HepG2 (cell line): ENCODE results near the gene CALD1. TPM values are rescaled to one million over a fixed set of nuclear protein-coding genes. Genes with fewer than 3 reads are reported as not detected.

ENCODE experiments used
- AGO2 ChIP-seq: fragments of 200-400 bp; formaldehyde crosslinking; optimal IDR thresholded peaks from 2 replicates; pipeline ENCODE3; 2017; ENCODE audit warnings: mild to moderate bottlenecking, low read depth, low read length, moderate library complexity
- ATF1 ChIP-seq: IDR thresholded peaks from 2 replicates; pipeline ENCODE4 v1.6.1; 2016; ENCODE audit warnings: mild to moderate bottlenecking, control low read depth
- ERF ChIP-seq: IDR thresholded peaks from 2 replicates; pipeline ENCODE4 v1.6.1; 2018; ENCODE audit warnings: missing biosample characterization, missing genetic modification reagents
- HNRNPUL1 ChIP-seq: fragments of 200-400 bp; formaldehyde crosslinking; IDR thresholded peaks from 2 replicates; pipeline ENCODE4 v1.6.1; 2017; ENCODE audit warnings: low read depth, mild to moderate bottlenecking, low read length, moderate library complexity
- JDP2 ChIP-seq: sonication (generic); formaldehyde crosslinking; IDR thresholded peaks from 2 replicates; pipeline ENCODE4 v1.8.1; 2022; ENCODE audit warnings: missing genetic modification reagents, borderline replicate concordance
- KDM1A ChIP-seq: IDR thresholded peaks from 2 replicates; pipeline ENCODE4 v1.6.1; 2016; ENCODE audit warnings: missing compliant biosample characterization
- MIER3 ChIP-seq: IDR thresholded peaks from 2 replicates; pipeline ENCODE4 v1.6.1; 2016; ENCODE audit warnings: missing compliant biosample characterization, borderline replicate concordance
- NPAS2 ChIP-seq: sonication (generic); formaldehyde crosslinking; IDR thresholded peaks from 2 replicates; pipeline ENCODE4 v1.8.0; 2022; ENCODE audit warnings: mild to moderate bottlenecking, missing genetic modification reagents, borderline replicate concordance
- SRSF4 ChIP-seq: fragments of 200-400 bp; formaldehyde crosslinking; IDR thresholded peaks from one replicate; pipeline ENCODE4 v1.6.1; 2018; ENCODE audit warnings: mild to moderate bottlenecking, low read depth, low read length, moderate library complexity; ENCODE audit not compliant: poor library complexity, severe bottlenecking
- SUZ12 ChIP-seq: fragments of 150-350 bp; IDR thresholded peaks from 2 replicates; pipeline ENCODE4 v1.6.1; 2014; ENCODE audit warnings: low read depth, low read length
- TEAD2 ChIP-seq: sonication (generic); formaldehyde crosslinking; IDR thresholded peaks from 2 replicates; pipeline ENCODE4 v1.9.0; 2021; ENCODE audit warnings: missing genetic modification reagents
- ZFP1 ChIP-seq: IDR thresholded peaks from 2 replicates; pipeline ENCODE4 v1.6.1; 2016
- ZFP37 ChIP-seq: sonication (generic); formaldehyde crosslinking; IDR thresholded peaks from 2 replicates; pipeline ENCODE4 v1.4.0; 2020; ENCODE audit warnings: missing genetic modification reagents, borderline replicate concordance
- ZFX ChIP-seq: sonication (generic); formaldehyde crosslinking; IDR thresholded peaks from 2 replicates; pipeline ENCODE4 v1.4.0; 2020; ENCODE audit warnings: mild to moderate bottlenecking, low read depth, missing genetic modification reagents, moderate library complexity
- ZNF232 ChIP-seq: sonication (generic); formaldehyde crosslinking; IDR thresholded peaks from 2 replicates; pipeline ENCODE4 v1.4.0; 2020; ENCODE audit warnings: missing genetic modification reagents, borderline replicate concordance
- ZNF30 ChIP-seq: sonication (generic); formaldehyde crosslinking; IDR thresholded peaks from 2 replicates; pipeline ENCODE4 v1.5.0; 2020; ENCODE audit warnings: mild to moderate bottlenecking, missing genetic modification reagents
- ZNF557 ChIP-seq: sonication (generic); formaldehyde crosslinking; IDR thresholded peaks from 2 replicates; pipeline ENCODE4 v1.4.0; 2020; ENCODE audit warnings: missing genetic modification reagents
- ZNF749 ChIP-seq: sonication (generic); formaldehyde crosslinking; IDR thresholded peaks from 2 replicates; pipeline ENCODE4 v1.8.0; 2022; ENCODE audit warnings: mild to moderate bottlenecking, missing genetic modification reagents, moderate library complexity, borderline replicate concordance
- ZNF777 ChIP-seq: sonication (generic); formaldehyde crosslinking; IDR thresholded peaks from 2 replicates; pipeline ENCODE4 v1.4.0; 2020; ENCODE audit warnings: missing genetic modification reagents
- polyA plus RNA-seq, 8 experiments: library from polyadenylated mRNA; depleted of rRNA in 3 of 8; stranded (reverse) in 7 of 8; unstranded in 1 of 8; fragments of >200 nt; fragmentation: Illumina TruSeq in 4 of 8; extraction: Trizol in 4 of 8; gene quantifications; 2 replicates each; pipeline versions ENCODE4 v1.2.1 to v1.2.3, GENCODE V29; 2011 to 2016; ENCODE audit warnings: low read depth in 4 of 8, missing spikeins in 1 of 8, mixed read lengths in 1 of 8; ENCODE audit not compliant: insufficient read depth in 1 of 8
- total RNA-seq, 5 experiments: library from RNA; depleted of rRNA; stranded (reverse); fragments of >200 nt; fragmentation: Illumina TruSeq; extraction: Trizol; gene quantifications; 2 replicates each; pipeline ENCODE4 v1.2.3, GENCODE V29; 2016; ENCODE audit warnings: low read depth in 1 of 5
- TF ChIP-seq, protein P1 (sequence below): sonication (generic); formaldehyde crosslinking; IDR thresholded peaks from 2 replicates; pipeline ENCODE4 v1.4.0; 2020; ENCODE audit warnings: mild to moderate bottlenecking, missing genetic modification reagents
- TF ChIP-seq, protein P2 (sequence below): sonication (generic); formaldehyde crosslinking; IDR thresholded peaks from 2 replicates; pipeline ENCODE4 v1.5.0; 2020; ENCODE audit warnings: mild to moderate bottlenecking, missing genetic modification reagents
- TF ChIP-seq, protein P3 (sequence below): sonication (generic); formaldehyde crosslinking; conservative IDR thresholded peaks from 2 replicates; pipeline ENCODE4 v1.4.0; 2020; ENCODE audit warnings: missing genetic modification reagents
- TF ChIP-seq, protein P4 (sequence below): sonication (generic); formaldehyde crosslinking; IDR thresholded peaks from 2 replicates; pipeline ENCODE4 v1.4.0; 2020; ENCODE audit warnings: missing genetic modification reagents, mild to moderate bottlenecking, borderline replicate concordance
- TF ChIP-seq, protein P5 (sequence below): IDR thresholded peaks from 2 replicates; pipeline ENCODE4 v1.6.1; 2016; ENCODE audit warnings: mild to moderate bottlenecking, missing biosample characterization, missing genetic modification reagents
- TF ChIP-seq, protein P6 (sequence below): sonication (generic); formaldehyde crosslinking; IDR thresholded peaks from 2 replicates; pipeline ENCODE4 v1.8.1; 2023; ENCODE audit warnings: missing genetic modification reagents, mild to moderate bottlenecking, borderline replicate concordance
- TF ChIP-seq, protein P7 (sequence below): sonication (generic); formaldehyde crosslinking; conservative IDR thresholded peaks from 2 replicates; pipeline ENCODE4 v1.4.0; 2020; ENCODE audit warnings: missing genetic modification reagents

The CALD1 gene
- total and polyA plus RNA-seq, 2 of the 13 experiments (the other 11 are each of a cell fraction or from before 2014, with no cell fraction given) = 53.0 to 112 TPM

DNA sequence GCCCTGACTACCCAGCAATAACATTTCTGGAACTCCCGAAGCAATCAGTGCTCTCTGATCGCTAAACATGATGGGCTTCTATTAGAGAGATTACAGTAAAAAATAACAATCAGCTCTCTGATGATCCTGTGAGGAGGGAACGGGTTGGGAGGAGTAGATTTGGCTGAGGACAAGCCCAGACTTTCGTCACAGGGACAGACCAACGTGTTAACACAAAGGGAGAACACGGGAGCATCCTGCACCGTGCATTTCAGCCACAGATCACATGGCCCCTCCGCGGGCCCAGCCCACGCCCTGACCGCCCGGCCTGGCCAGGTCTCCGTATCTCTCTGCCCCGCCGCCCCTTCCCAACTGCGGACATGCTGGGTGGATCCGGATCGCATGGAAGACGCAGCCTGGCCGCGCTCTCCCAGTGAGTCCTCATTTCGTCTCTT lies 111.8 kb downstream of the CALD1 start (continued):
- TF ChIP-seq ZFX (CRISPR knock-in tag) = peak; percentile 71; the same call in 1 of the 2 replicates
- TF ChIP-seq ERF (CRISPR knock-in tag) = no peak; the same call in 1 of the 2 replicates
- no peak for TF ChIP-seq ZNF30 (CRISPR knock-in tag)
- TF ChIP-seq, protein P1, sequence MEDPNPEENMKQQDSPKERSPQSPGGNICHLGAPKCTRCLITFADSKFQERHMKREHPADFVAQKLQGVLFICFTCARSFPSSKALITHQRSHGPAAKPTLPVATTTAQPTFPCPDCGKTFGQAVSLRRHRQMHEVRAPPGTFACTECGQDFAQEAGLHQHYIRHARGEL (CRISPR knock-in tag) = no peak
- TF ChIP-seq ZNF749 (CRISPR knock-in tag) = no peak
- TF ChIP-seq, protein P2, sequence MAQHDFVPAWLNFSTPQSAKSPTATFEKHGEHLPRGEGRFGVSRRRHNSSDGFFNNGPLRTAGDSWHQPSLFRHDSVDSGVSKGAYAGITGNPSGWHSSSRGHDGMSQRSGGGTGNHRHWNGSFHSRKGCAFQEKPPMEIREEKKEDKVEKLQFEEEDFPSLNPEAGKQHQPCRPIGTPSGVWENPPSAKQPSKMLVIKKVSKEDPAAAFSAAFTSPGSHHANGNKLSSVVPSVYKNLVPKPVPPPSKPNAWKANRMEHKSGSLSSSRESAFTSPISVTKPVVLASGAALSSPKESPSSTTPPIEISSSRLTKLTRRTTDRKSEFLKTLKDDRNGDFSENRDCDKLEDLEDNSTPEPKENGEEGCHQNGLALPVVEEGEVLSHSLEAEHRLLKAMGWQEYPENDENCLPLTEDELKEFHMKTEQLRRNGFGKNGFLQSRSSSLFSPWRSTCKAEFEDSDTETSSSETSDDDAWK (CRISPR knock-in tag) = no peak
- TF ChIP-seq ZNF777 (CRISPR knock-in tag) = no peak
- no peak for TF ChIP-seq HNRNPUL1
- TF ChIP-seq ZFP37 (CRISPR knock-in tag) = no peak
- no peak for TF ChIP-seq JDP2 (CRISPR knock-in tag)
- TF ChIP-seq, protein P3, sequence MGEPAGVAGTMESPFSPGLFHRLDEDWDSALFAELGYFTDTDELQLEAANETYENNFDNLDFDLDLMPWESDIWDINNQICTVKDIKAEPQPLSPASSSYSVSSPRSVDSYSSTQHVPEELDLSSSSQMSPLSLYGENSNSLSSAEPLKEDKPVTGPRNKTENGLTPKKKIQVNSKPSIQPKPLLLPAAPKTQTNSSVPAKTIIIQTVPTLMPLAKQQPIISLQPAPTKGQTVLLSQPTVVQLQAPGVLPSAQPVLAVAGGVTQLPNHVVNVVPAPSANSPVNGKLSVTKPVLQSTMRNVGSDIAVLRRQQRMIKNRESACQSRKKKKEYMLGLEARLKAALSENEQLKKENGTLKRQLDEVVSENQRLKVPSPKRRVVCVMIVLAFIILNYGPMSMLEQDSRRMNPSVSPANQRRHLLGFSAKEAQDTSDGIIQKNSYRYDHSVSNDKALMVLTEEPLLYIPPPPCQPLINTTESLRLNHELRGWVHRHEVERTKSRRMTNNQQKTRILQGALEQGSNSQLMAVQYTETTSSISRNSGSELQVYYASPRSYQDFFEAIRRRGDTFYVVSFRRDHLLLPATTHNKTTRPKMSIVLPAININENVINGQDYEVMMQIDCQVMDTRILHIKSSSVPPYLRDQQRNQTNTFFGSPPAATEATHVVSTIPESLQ (CRISPR knock-in tag) = no peak
- no peak for TF ChIP-seq ZFP1 (CRISPR knock-in tag)
- TF ChIP-seq ZNF557 (CRISPR knock-in tag) = no peak
- TF ChIP-seq NPAS2 = no peak
- TF ChIP-seq, protein P4, sequence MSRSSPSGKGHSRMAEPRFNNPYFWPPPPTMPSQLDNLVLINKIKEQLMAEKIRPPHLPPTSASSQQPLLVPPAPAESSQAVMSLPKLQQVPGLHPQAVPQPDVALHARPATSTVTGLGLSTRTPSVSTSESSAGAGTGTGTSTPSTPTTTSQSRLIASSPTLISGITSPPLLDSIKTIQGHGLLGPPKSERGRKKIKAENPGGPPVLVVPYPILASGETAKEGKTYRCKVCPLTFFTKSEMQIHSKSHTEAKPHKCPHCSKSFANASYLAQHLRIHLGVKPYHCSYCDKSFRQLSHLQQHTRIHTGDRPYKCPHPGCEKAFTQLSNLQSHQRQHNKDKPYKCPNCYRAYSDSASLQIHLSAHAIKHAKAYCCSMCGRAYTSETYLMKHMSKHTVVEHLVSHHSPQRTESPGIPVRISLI = peak; percentile 78; the same call in 1 of the 2 replicates
- no peak for TF ChIP-seq SRSF4
- no peak for TF ChIP-seq TEAD2 (CRISPR knock-in tag)
- TF ChIP-seq ATF1 = peak; percentile 67; the same call in 1 of the 2 replicates
- TF ChIP-seq, protein P5, sequence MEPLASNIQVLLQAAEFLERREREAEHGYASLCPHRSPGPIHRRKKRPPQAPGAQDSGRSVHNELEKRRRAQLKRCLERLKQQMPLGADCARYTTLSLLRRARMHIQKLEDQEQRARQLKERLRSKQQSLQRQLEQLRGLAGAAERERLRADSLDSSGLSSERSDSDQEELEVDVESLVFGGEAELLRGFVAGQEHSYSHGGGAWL = peak; percentile 74
- TF ChIP-seq, protein P6, sequence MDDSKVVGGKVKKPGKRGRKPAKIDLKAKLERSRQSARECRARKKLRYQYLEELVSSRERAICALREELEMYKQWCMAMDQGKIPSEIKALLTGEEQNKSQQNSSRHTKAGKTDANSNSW (CRISPR knock-in tag) = no peak
- TF ChIP-seq, protein P7, sequence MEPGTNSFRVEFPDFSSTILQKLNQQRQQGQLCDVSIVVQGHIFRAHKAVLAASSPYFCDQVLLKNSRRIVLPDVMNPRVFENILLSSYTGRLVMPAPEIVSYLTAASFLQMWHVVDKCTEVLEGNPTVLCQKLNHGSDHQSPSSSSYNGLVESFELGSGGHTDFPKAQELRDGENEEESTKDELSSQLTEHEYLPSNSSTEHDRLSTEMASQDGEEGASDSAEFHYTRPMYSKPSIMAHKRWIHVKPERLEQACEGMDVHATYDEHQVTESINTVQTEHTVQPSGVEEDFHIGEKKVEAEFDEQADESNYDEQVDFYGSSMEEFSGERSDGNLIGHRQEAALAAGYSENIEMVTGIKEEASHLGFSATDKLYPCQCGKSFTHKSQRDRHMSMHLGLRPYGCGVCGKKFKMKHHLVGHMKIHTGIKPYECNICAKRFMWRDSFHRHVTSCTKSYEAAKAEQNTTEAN (CRISPR knock-in tag) = no peak; the same call in 1 of the 2 replicates
- no peak for TF ChIP-seq AGO2
- peak; percentile 56; the same call in 1 of the 2 replicates for TF ChIP-seq MIER3
- TF ChIP-seq SUZ12 = no peak
- TF ChIP-seq ZNF232 (CRISPR knock-in tag) = peak; percentile 62; the same call in 1 of the 2 replicates
- no peak for TF ChIP-seq KDM1A (CRISPR knock-in tag)
